Activated CD4-positive, alpha-beta T cell treated with anti-CD3 and anti-CD28 coated beads, Interleukin-2, amount 50 U/mL, for 16 hours (primary cell): ENCODE measurements around the gene ROM1.
"Not testable (repeated sequence)": the region's sequence is repeated elsewhere in the genome, so short reads cannot be mapped to it uniquely, and the experiment has no call there.

ENCODE experiments used
- DNase-seq: peaks from one replicate; pipeline ENCODE4 v3.0.0-alpha.2; 2020

ROM1 gene

GRCh38 chr11:62650283-62650682, 37.2 kb downstream of the ROM1 start:
- DNase-seq, result not testable (repeated sequence)

- peak; percentile 39 for DNase-seq
Observed at GRCh38 chr11:62652161-62653006, 39.3 kb downstream of the ROM1 start.

GRCh38 chr11:62654297-62654696, 41.2 kb downstream of the ROM1 start:
- no peak for DNase-seq

- DNase-seq, result no peak
Observed at GRCh38 chr11:62656796-62657429, 43.9 kb downstream of the ROM1 start.

- DNase-seq, result peak; percentile 62
Observed at GRCh38 chr11:62664405-62665074, 51.5 kb downstream of the ROM1 start.
